Colon (tissue), 2 donors: Measurements from ENCODE around the gene DZIP1L.

Experiments
- FAIRE-seq: peaks from 2 replicates; lab custom pipeline; 2012; peaks lifted over from hg19 to GRCh38; lab: Jason Lieb, UNC
- donor health status: control.
- donor health status: control.

Gene DZIP1L

DNA sequence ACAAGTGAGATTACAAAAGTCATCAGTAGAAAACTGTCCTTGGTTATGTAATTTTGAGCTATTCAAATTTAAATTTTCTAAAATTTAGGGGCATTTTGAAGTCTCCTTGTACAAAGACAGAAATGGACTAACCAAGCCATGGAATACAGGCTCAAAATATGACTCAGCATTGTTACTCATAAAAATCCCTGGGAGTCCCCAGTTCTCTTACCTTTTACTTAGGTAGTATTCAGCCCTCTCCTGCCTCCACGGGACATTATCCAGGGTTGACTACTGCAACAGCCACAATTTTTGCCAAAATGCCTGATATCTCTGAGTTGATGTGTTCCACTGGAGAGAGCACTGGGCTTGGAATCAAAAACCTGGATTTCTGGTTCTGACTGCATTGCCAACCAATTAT lies 80.5 kb downstream of the DZIP1L start:
- no peak for FAIRE-seq

- FAIRE-seq = no peak
Measured at GRCh38 chr3:138033202-138033691, 82.2 kb downstream of the DZIP1L start.

GRCh38 chr3:138032567-138032966 lies 82.8 kb downstream of the DZIP1L start:
- FAIRE-seq = no peak

DNA sequence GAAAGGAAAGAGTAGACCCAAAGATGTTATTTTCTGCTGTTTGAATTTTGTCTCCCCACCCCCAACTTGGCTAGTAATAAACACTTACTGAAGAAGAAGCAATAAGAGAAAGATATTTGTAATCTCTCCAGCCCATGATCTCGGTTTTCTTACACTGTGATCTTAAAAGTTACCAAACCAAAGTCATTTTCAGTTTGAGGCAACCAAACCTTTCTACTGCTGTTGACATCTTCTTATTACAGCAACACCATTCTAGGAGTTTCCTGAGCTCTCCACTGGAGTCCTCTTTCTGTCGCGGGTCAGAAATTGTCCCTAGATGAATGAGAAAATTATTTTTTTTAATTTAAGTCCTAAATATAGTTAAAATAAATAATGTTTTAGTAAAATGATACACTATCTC lies 83.9 kb downstream of the DZIP1L start:
- FAIRE-seq = no peak

GRCh38 chr3:138030734-138031280 lies 84.6 kb downstream of the DZIP1L start:
- no peak for FAIRE-seq

DNA sequence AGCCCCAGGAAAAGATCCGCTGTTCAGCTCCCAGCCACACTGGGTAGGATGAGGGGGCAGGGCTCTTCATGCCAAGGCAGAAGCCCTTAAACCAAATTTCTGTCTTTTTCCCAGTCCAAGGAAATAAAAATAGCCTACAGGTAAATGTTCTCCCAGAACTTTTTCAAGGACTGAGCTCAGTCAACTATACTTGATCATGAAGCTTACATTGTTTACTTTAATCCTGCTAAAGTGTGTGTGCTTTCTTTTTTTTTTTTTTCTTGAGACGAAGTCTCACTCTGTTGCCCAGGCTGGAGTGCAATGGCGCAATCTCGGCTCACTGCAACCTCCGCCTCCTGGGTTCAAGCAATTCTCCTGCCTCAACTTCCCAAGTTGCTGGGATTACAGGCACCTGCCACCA lies 87.6 kb downstream of the DZIP1L start:
- FAIRE-seq = no peak

DNA sequence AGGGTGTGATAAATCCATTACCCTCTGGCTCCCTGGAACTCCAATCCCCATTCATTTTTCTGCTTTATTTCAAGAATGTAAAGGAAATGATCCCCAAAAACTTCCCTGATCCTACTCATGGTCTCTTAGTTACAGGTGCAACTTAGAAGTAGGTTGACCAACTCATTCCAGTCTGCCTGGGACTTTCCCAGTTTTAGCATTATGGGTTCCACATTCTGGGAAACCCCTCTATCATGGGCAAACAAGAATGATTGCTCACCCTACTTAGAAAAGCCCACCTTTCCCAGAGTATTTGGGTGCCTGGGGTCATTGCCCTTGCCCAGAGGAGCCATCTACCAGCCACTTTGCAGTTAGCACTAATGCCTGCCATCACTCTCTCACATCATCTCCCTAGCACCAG lies 89.9 kb downstream of the DZIP1L start:
- FAIRE-seq = no peak

GRCh38 chr3:138023754-138024153 lies 91.7 kb downstream of the DZIP1L start:
- no peak for FAIRE-seq

DNA sequence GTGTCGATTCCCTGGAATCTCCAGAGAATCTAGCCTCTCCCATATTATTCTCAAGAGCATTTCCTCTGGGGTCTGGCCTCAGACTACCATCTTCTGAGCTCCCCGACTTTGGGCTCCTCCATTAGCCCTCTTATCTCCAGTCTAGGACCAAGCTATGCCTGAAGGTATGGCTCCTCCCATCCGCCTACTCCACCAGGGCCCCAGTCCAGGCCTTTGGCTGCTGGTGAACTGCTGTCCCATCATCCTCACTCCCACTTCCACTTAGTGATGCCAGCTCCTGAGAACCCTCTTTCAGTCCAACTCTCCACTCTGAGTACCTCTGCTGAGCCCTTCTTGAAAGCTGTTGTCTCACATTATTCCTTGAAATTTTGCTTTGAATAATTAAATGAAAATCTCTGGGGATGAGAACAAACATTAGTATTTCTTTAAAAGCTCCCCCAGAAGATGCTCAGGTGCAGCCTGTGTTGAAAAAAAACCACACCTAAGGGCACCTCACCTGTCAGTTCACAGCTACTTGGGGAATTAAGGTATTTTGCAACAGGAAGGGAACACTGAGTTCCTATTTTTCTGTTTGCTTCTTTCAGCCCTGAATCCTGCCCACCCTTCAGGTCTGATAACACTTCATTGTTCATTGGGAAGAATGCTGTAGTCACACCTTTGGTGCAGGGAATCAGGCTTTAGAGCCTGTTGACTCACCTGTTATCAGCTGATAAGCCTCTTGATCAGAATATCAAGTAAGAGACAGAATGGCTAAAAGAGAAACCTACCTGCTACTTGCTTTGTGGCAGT lies 95.9 kb downstream of the DZIP1L start:
- no peak for FAIRE-seq

- no peak for FAIRE-seq
Measured at GRCh38 chr3:138016065-138016464, 99.3 kb downstream of the DZIP1L start.

GRCh38 chr3:138012526-138012925 lies 102.9 kb downstream of the DZIP1L start:
- no peak for FAIRE-seq
